GM10266 (cell line): ENCODE measurements around the gene GRIN1.

Experiments
- DNase-seq: peaks from one replicate; pipeline ENCODE4 v3.0.0; 2012; ENCODE audit errors: extremely low spot score
- CTCF ChIP-seq: IDR thresholded peaks from 2 replicates; pipeline ENCODE4 v1.5.1; 2012; ENCODE audit warnings: mild to moderate bottlenecking, low read depth; ENCODE audit not compliant: control insufficient read depth, insufficient read depth; ENCODE audit errors: missing control alignments

The GRIN1 gene

GRCh38 chr9:137173796-137174664, 35.1 kb downstream of the GRIN1 start:
- DNase-seq, result peak; percentile 29
- no peak for TF ChIP-seq CTCF

GRCh38 chr9:137174722-137175293, 35.9 kb downstream of the GRIN1 start:
- TF ChIP-seq CTCF, result no peak
- DNase-seq, result peak; percentile 34

GRCh38 chr9:137175345-137175961, 36.5 kb downstream of the GRIN1 start:
- DNase-seq, result peak; percentile 59
- TF ChIP-seq CTCF, result peak; percentile 22

GRCh38 chr9:137176302-137177182, 37.6 kb downstream of the GRIN1 start:
- DNase-seq, result peak; percentile 80
- peak; percentile 70 for TF ChIP-seq CTCF

GRCh38 chr9:137178201-137178938, 39.4 kb downstream of the GRIN1 start:
- DNase-seq, result no peak
- TF ChIP-seq CTCF, result no peak

GRCh38 chr9:137178939-137179630, 40.1 kb downstream of the GRIN1 start:
- TF ChIP-seq CTCF, result no peak
- DNase-seq, result no peak
